GM12878 (cell line): Measurements from ENCODE around the gene HNRNPLL. TPM values are rescaled to one million over a fixed set of nuclear protein-coding genes. Genes with fewer than 3 reads are reported as not detected.

ENCODE experiments used
- ATAC-seq: fragments of 200-7000 bp; cut with Tn5 transposase; 3 replicates; pipeline ENCODE4 v1.9.1; 2020; ENCODE audit warnings: mild to moderate bottlenecking, moderate library complexity
- BruUV-seq: library from RNA; stranded (reverse); fragments of 400-500 nt; replicated peaks from 2 replicates; lab custom pipeline; 2021; lab: Mats Ljungman, UMichigan
- CTCF ChIA-PET: fragments of 300-600 bp; sonication (Branson Sonifier 250); formaldehyde crosslinking; extraction: SDS; loops from one replicate; lab custom pipeline; 2021; ENCODE audit warnings: inconsistent platforms; lab: Yijun Ruan, JAX
- POLR2A ChIA-PET: fragments of 350-600 bp; formaldehyde crosslinking; extraction: SDS; loops from one replicate; lab custom pipeline; 2021; ENCODE audit warnings: inconsistent platforms; lab: Charles Lee
- RAD21 ChIA-PET: fragments of 300-600 bp; sonication (Branson Sonifier 250); formaldehyde crosslinking; loops from one replicate; lab custom pipeline; 2023; ENCODE audit warnings: antibody characterized with exemption; ENCODE audit not compliant: unreplicated experiment; lab: Charles Lee
- SMC1A ChIA-PET: fragments of 300-600 bp; sonication (Branson Sonifier 250); formaldehyde crosslinking; loops from one replicate; lab custom pipeline; 2023; ENCODE audit not compliant: unreplicated experiment, uncharacterized antibody; lab: Charles Lee
- DNase-seq: peaks from one replicate; pipeline ENCODE4 v3.0.0-alpha.2; 2011; ENCODE audit warnings: low read depth, low spot score
- FAIRE-seq: peaks from 3 replicates; lab custom pipeline; 2011; peaks lifted over from hg19 to GRCh38; lab: Jason Lieb, UNC
- H2AFZ ChIP-seq: 2 replicates; pipeline ENCODE4 v1.6.0; 2011; ENCODE audit warnings: low read depth, low read length, control low read depth; ENCODE audit not compliant: control insufficient read depth
- H3K27ac ChIP-seq: 2 replicates; pipeline ENCODE4 v1.5.1; 2011; ENCODE audit warnings: control low read depth; ENCODE audit not compliant: control insufficient read depth, insufficient read depth
- H3K27me3 ChIP-seq, 2 experiments: replicated peaks in 1 of 2; 2 replicates each; pipeline versions ENCODE4 v1.6.0 to v1.6.1; 2011; ENCODE audit warnings: low read length in 1 of 2; ENCODE audit not compliant: control insufficient read depth in 2 of 2, insufficient read depth in 2 of 2
- H3K36me3 ChIP-seq, 2 experiments: 2 replicates each; pipeline ENCODE4 v1.5.1; 2011; ENCODE audit warnings: low read length in 1 of 2; ENCODE audit not compliant: control insufficient read depth in 2 of 2, insufficient read depth in 2 of 2
- H3K4me1 ChIP-seq: 2 replicates; pipeline ENCODE4 v1.6.1; 2011; ENCODE audit warnings: mild to moderate bottlenecking, low read length, moderate library complexity, mixed read lengths; ENCODE audit not compliant: control insufficient read depth, insufficient read depth
- H3K4me2 ChIP-seq: 2 replicates; pipeline ENCODE4 v1.6.0; 2011; ENCODE audit warnings: control low read depth; ENCODE audit not compliant: control insufficient read depth, insufficient read depth
- H3K4me3 ChIP-seq: fragments of 200-600 bp; sonication (generic); 2 replicates; pipeline ENCODE4 v1.5.1; 2016
- H3K79me2 ChIP-seq: 2 replicates; pipeline ENCODE4 v1.6.0; 2011; ENCODE audit warnings: low read length; ENCODE audit not compliant: control insufficient read depth, insufficient read depth
- H3K9ac ChIP-seq: 2 replicates; pipeline ENCODE4 v1.8.0; 2011; ENCODE audit warnings: low read length, control low read depth, mixed read lengths; ENCODE audit not compliant: control insufficient read depth, insufficient read depth
- H3K9me3 ChIP-seq: replicated peaks from 3 replicates; pipeline ENCODE4 v1.5.1; 2011; ENCODE audit warnings: mild to moderate bottlenecking, low read length; ENCODE audit not compliant: control insufficient read depth, insufficient read depth
- H4K20me1 ChIP-seq: 2 replicates; pipeline ENCODE4 v1.6.0; 2011; ENCODE audit not compliant: control insufficient read depth, insufficient read depth
- EP300 ChIP-seq, 2 experiments: fragments of 150-350 bp in 1 of 2; IDR thresholded peaks; 2 replicates each; pipeline ENCODE4 v1.6.1; 2011 to 2012; ENCODE audit warnings: low read depth in 2 of 2, low read length in 2 of 2, borderline replicate concordance in 1 of 2, improper control_type of control experiment in 1 of 2, inconsistent platforms in 1 of 2; ENCODE audit not compliant: control insufficient read depth in 1 of 2
- JUND ChIP-seq: IDR thresholded peaks from 2 replicates; pipeline ENCODE4 v1.6.1; 2012; ENCODE audit warnings: low read depth, mild to moderate bottlenecking, low read length, improper control_type of control experiment, moderate library complexity
- MEF2B ChIP-seq: fragments of 450-650 bp; IDR thresholded peaks from 2 replicates; pipeline ENCODE4 v1.6.1; 2018; ENCODE audit warnings: mild to moderate bottlenecking, moderate library complexity; ENCODE audit not compliant: partially characterized antibody, poor library complexity, severe bottlenecking
- MTA3 ChIP-seq: IDR thresholded peaks from 2 replicates; pipeline ENCODE4 v1.6.1; 2012; ENCODE audit warnings: low read length, inconsistent platforms, borderline replicate concordance
- MYC ChIP-seq: IDR thresholded peaks from 2 replicates; pipeline ENCODE4 v1.6.1; 2011; ENCODE audit warnings: mild to moderate bottlenecking, low read length, moderate library complexity, inconsistent platforms; ENCODE audit not compliant: insufficient read depth, insufficient replicate concordance, insufficient read length, severe bottlenecking
- POLR2AphosphoS2 ChIP-seq: IDR thresholded peaks from 2 replicates; pipeline ENCODE4 v1.6.1; 2011; ENCODE audit warnings: low read depth, mild to moderate bottlenecking, low read length, improper control_type of control experiment, moderate library complexity
- POU2F2 ChIP-seq: IDR thresholded peaks from 3 replicates; pipeline ENCODE4 v1.6.1; 2011; ENCODE audit warnings: low read depth, mild to moderate bottlenecking, low read length, borderline replicate concordance
- RBBP5 ChIP-seq: fragments of 200-600 bp; sonication (generic); conservative IDR thresholded peaks from 2 replicates; pipeline ENCODE4 v1.6.1; 2016
- RUNX3 ChIP-seq: IDR thresholded peaks from 2 replicates; pipeline ENCODE4 v1.6.1; 2012; ENCODE audit warnings: low read length, inconsistent platforms
- SREBF1 ChIP-seq: IDR thresholded peaks from 2 replicates; pipeline ENCODE4 v1.6.1; 2012; ENCODE audit warnings: mild to moderate bottlenecking, low read length
- TARDBP ChIP-seq: IDR thresholded peaks from 2 replicates; pipeline ENCODE4 v1.6.1; 2016; ENCODE audit warnings: borderline replicate concordance
- ZNF217 ChIP-seq: fragments of 450-650 bp; IDR thresholded peaks from 2 replicates; pipeline ENCODE4 v1.6.1; 2017; ENCODE audit warnings: antibody characterized with exemption, mild to moderate bottlenecking
- ZNF622 ChIP-seq: fragments of 450-650 bp; IDR thresholded peaks from 2 replicates; pipeline ENCODE4 v1.6.1; 2017; ENCODE audit warnings: mild to moderate bottlenecking, inconsistent platforms
- ZZZ3 ChIP-seq: IDR thresholded peaks from 2 replicates; pipeline ENCODE4 v1.6.1; 2011; ENCODE audit warnings: low read depth; ENCODE audit not compliant: control insufficient read depth, insufficient read length
- WGBS: methylation state at CpG from one replicate; pipeline ENCODE4 v1.1.6; 2016; ENCODE audit warnings: low lambda C conversion rate; ENCODE audit not compliant: insufficient replicate concordance, insufficient coverage; ENCODE audit errors: missing lambda C conversion rate; 5-methylcytosine and 5-hydroxymethylcytosine counted together
- in situ Hi-C: fragments of 300-500 bp; cut with MboI; formaldehyde crosslinking; loops from 9 replicates; pipeline ENCODE4 v1.14.3; 2018; ENCODE audit warnings: mixed read lengths
- intact Hi-C: fragments of 100-400 bp; cut with micrococcal nuclease; formaldehyde crosslinking; loops from one replicate; pipeline ENCODE4 v1.14.2; 2022; ENCODE audit not compliant: unreplicated experiment
- polyA plus RNA-seq, 11 experiments: library from polyadenylated mRNA; depleted of rRNA in 4 of 11; unstranded in 6 of 11; stranded (reverse) in 5 of 11; fragments of >200 nt; fragmentation: Nextera tagmentation in 4 of 11; fragmentation: Illumina TruSeq in 1 of 11; extraction: Ambion mirVana in 4 of 11; extraction: Trizol in 1 of 11; gene quantifications; 1 replicate in 1 of 11; 2 replicates in 10 of 11; pipeline versions ENCODE4 v1.2.1 to v1.2.3, GENCODE V29; 2011 to 2016; ENCODE audit warnings: inconsistent platforms in 2 of 11, missing spikeins in 2 of 11, low read depth in 1 of 11
- total RNA-seq, 4 experiments: library from RNA; depleted of rRNA in 3 of 4; stranded (reverse); fragments of >200 nt in 3 of 4; fragmentation: Illumina TruSeq in 1 of 4; extraction: Trizol in 1 of 4; gene quantifications; 2 replicates each; pipeline versions ENCODE4 v1.2.1 to v1.2.3, GENCODE V29; 2013 to 2021
- TF ChIP-seq, protein P1 (sequence below): IDR thresholded peaks from 2 replicates; pipeline ENCODE4 v1.6.1; 2012; ENCODE audit warnings: low read depth, low read length, improper control_type of control experiment
- TF ChIP-seq, protein P2 (sequence below): IDR thresholded peaks from 2 replicates; pipeline ENCODE4 v1.6.1; 2011; ENCODE audit warnings: low read depth, low read length, improper control_type of control experiment, borderline replicate concordance

Gene HNRNPLL
- total and polyA plus RNA-seq, 10 of the 15 experiments (the other 5 are each of a cell fraction or from before 2014, with no cell fraction given): 0.98 to 27.1 (median 2.9) TPM

DNA sequence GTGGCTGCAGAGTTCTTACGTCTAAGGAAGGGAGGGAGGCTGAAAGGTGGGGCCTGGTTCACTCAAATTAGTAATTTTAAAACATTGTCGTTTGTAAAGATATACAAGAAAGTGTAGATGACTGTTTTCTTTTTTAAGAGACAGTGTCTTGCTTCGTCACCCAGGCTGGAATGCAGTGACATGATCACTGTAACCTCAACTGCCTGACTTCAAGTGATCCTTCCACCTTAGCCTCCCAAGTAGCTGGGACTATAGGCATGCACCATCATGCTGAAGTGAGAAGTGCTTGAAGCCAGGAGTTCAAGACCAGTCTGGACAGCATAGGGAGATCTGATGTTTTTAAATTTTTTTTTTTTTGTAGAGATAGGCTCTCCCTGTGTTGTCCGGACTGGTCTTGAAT, 52.9 kb downstream of the HNRNPLL start (continued):
- TF ChIP-seq, protein P1, sequence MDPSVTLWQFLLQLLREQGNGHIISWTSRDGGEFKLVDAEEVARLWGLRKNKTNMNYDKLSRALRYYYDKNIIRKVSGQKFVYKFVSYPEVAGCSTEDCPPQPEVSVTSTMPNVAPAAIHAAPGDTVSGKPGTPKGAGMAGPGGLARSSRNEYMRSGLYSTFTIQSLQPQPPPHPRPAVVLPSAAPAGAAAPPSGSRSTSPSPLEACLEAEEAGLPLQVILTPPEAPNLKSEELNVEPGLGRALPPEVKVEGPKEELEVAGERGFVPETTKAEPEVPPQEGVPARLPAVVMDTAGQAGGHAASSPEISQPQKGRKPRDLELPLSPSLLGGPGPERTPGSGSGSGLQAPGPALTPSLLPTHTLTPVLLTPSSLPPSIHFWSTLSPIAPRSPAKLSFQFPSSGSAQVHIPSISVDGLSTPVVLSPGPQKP: no peak
- TF ChIP-seq ZZZ3 (no peak), TARDBP (no peak), JUND (no peak), EP300 (IDR thresholded peaks at IDR 0.05; ENCODE audit: borderline replicate concordance in 1 of 2, control insufficient read depth in 1 of 2, low read depth in 2 of 2, low read length in 2 of 2) (no peak), RUNX3 (no peak), MYC (no peak), ZNF622 (no peak), RBBP5 (no peak)

DNA sequence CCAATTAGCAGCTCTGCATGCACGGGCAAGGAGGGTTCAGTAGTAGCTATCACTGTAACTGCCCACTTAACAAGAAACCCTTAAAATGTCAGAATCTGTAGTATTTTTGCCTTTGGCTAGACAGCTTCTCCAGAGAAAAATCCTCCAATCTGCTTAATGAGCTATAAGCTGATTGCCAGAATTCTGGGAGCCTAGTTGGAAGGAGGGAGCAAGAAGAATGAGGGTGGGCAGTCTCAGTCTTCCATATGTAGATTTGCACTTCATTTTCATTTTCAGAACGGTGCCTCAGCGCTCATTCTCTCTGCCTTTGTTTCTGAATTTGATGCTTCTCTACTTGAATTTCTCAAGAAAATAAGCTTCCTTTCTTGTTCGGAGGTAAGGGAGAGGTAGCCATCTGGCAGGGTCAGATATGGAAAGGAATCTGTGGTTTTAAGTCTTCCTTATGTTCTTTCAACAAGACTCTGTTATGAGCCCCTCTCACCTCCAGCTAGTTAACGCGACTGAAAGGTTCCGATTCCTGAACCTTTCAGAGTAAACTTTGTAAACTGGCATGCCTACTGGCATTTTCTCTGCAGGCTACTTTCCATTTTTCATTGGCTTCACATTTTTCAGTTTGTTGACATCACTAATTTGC, 53.5 kb downstream of the HNRNPLL start:
- Histone ChIP-seq H2AFZ (no peak overlapping the region), H3K9me3 (no peaks in the 10 kb centered on the region), H3K79me2 (no peaks in the 10 kb centered on the region), H3K27ac (no peak overlapping the region), H3K4me3 (no peak overlapping the region), H3K27me3 (no peaks in the 10 kb centered on the region; a peak in 2 of 4 replicates), H3K4me2 (no peak overlapping the region), H3K9ac (no peak overlapping the region), H3K4me1 (no peaks in the 10 kb centered on the region), H4K20me1 (no peaks in the 10 kb centered on the region), H3K36me3 (no peaks in the 10 kb centered on the region)
- FAIRE-seq (no peak), ATAC-seq (no peak), DNase-seq (no peak)
- TF ChIP-seq, protein P2, sequence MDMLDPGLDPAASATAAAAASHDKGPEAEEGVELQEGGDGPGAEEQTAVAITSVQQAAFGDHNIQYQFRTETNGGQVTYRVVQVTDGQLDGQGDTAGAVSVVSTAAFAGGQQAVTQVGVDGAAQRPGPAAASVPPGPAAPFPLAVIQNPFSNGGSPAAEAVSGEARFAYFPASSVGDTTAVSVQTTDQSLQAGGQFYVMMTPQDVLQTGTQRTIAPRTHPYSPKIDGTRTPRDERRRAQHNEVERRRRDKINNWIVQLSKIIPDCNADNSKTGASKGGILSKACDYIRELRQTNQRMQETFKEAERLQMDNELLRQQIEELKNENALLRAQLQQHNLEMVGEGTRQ: no peak
- TF ChIP-seq SREBF1 (no peak), MTA3 (no peak), ZNF217 (no peak), POLR2AphosphoS2 (no peak), MEF2B (no peak), POU2F2 (no peak)
- WGBS: 47% methylated on average over 7 of the region's 7 CpGs
- BruUV-seq: no TSS peak
- SMC1A ChIA-PET: interaction anchor here (0.8 to 1.5 kb wide), 2 partner anchors 9 to 27 kb away, joined by 3 to 6 read pairs; no protein-coding TSS in a partner anchor
- RAD21 ChIA-PET: no interaction called here
- in situ Hi-C loops: no loop called here
- CTCF ChIA-PET: interaction anchor here (0.7 to 2.8 kb wide), 5 partner anchors 8 to 399 kb away, joined by 3 to 14 read pairs (median 5); no protein-coding TSS in a partner anchor
- POLR2A ChIA-PET: no interaction called here
- intact Hi-C loops: no loop called here
